Natural killer cell treated with Interleukin-12 subunit alpha and Interleukin-12 subunit beta and Interleukin-15 and Interleukin-18, amount 100 ng/mL, for 72 hours (primary cell): ENCODE results near the gene CLP1. TPM values are rescaled to one million over a fixed set of nuclear protein-coding genes. Genes with fewer than 3 reads are reported as not detected.
A peak's percentile ranks its signal among the peaks of the same experiment; 100 is the strongest.
"Not testable (repeated sequence)": the region's sequence is repeated elsewhere in the genome, so short reads cannot be mapped to it uniquely, and the experiment has no call there.

ENCODE experiments used
- ATAC-seq, 2 donors: fragments of 150-1000 bp; cut with Tn5 transposase in 1 of 2; sonication (Bioruptor Pico), chemical (Tn5 transposase) in 1 of 2; 2 replicates each; pipeline ENCODE4 v1.10.0; 2021
- DNase-seq: peaks from one replicate; pipeline ENCODE4 v3.0.0; 2022; ENCODE audit warnings: low spot score
- H3K27ac Mint-ChIP-seq, 2 donors: 1 replicate in 1 of 2; 2 replicates in 1 of 2; pipeline ENCODE4 v1.8.0; 2022; ENCODE audit warnings: mixed read lengths in 2 of 2, mild to moderate bottlenecking in 1 of 2, moderate library complexity in 1 of 2
- H3K27me3 Mint-ChIP-seq, 2 donors: 1 replicate in 1 of 2; 2 replicates in 1 of 2; pipeline ENCODE4 v1.8.0; 2022; ENCODE audit warnings: mixed read lengths in 2 of 2
- H3K36me3 Mint-ChIP-seq: one replicate; pipeline ENCODE4 v1.8.0; 2022; ENCODE audit warnings: mixed read lengths
- H3K4me1 Mint-ChIP-seq, 2 donors: 1 replicate in 1 of 2; 2 replicates in 1 of 2; pipeline ENCODE4 v1.8.0; 2022; ENCODE audit warnings: low read depth in 2 of 2, mixed read lengths in 2 of 2, mild to moderate bottlenecking in 1 of 2
- H3K4me3 Mint-ChIP-seq: one replicate; pipeline ENCODE4 v1.8.0; 2022; ENCODE audit warnings: mixed read lengths
- H3K9me3 Mint-ChIP-seq: 2 replicates; pipeline ENCODE4 v1.8.0; 2022; ENCODE audit warnings: mixed read lengths
- total RNA-seq, 2 donors: library from RNA; stranded (reverse); gene quantifications; one replicate each; pipeline ENCODE4 v1.2.3, GENCODE V29; 2022

Gene CLP1
- total RNA-seq, 2 donors from 2014 or later, result 16.5 to 23.0 TPM

DNA sequence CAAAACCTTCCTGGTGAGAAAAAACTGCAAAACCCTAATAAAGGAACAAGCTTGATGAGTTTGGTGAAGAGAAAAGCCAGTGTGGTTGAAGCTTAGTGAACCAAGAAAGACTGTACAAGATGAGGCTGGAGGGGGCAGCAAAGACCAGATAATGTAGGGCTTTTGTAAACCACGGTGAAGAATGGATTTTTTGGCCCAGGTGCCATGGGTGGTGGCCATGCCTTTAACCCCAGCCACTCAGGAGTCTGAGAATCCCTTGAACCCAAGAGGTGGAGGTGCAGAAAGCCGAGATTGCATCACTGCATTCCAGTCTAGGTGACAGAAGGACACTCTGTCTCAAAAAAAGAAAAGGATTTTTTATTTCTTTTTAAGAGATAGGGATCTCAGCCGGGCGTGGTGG is 5.3 kb downstream of the CLP1 start:
- Mint-ChIP-seq H3K9me3 (no peaks in the 10 kb centered on the region), H3K27me3 (no peaks in the 10 kb centered on the region), H3K27ac (no peak overlapping the region)

GRCh38 chr11:57663975-57664374 is 6.4 kb downstream of the CLP1 start:
- H3K27me3 Mint-ChIP-seq, result no peaks in the 10 kb centered on the region
- no peaks in the 10 kb centered on the region for H3K9me3 Mint-ChIP-seq
- peak overlapping the region in 1 of 2 donors; percentile 53 for H3K27ac Mint-ChIP-seq
- no peak overlapping the region for H3K4me3 Mint-ChIP-seq
- peaks cover 13% of the 10 kb centered on the region for H3K36me3 Mint-ChIP-seq
- ATAC-seq (no peak), DNase-seq (no peak)
- peaks cover 24 to 28% of the 10 kb centered on the region in 2 donors for H3K4me1 Mint-ChIP-seq

More for the DNA sequence above, 5.3 kb downstream of the CLP1 start:
- H3K36me3 Mint-ChIP-seq, result peaks cover 7% of the 10 kb centered on the region
- DNase-seq, result no peak
- peaks cover 26 to 30% of the 10 kb centered on the region in 2 donors for H3K4me1 Mint-ChIP-seq
- no peak overlapping the region for H3K4me3 Mint-ChIP-seq
- ATAC-seq, result no peak

DNA sequence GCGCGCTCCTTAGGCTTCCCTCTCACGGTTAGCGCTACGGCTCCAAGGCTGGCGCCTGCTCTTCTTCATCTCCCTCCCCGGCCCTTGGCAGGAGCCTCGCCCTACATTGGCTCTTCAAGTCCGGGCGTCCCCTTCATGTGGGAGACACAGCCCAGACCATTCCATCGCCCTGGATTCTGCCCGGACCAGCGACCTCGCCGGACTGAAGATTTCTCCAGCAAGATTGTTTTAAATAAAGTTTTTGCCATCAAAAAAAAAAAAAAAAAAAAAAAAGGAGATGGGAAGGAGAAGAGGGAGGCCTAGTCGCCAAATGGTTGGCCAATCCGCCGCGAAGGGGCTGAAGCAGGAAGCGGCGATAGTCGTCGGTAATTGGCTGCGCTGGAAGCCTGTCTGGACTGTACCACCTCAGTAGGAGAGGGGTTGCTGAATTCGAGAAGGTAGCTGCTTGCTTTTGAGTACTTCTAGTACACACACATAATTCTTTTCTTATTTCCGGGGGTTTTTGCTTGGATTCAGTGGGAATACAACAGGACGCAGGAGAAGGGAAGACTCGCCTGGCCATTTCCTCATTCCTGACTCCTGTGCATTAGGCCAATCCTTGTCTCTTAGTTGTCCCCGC is 9.7 kb downstream of the CLP1 start:
- DNase-seq, result peak; percentile 98
- peak overlapping the region; percentile 97 for H3K4me3 Mint-ChIP-seq
- no peaks in the 10 kb centered on the region for H3K27me3 Mint-ChIP-seq
- no peaks in the 10 kb centered on the region for H3K9me3 Mint-ChIP-seq
- peak; percentile 83 to 87 for ATAC-seq
- peaks cover 39 to 41% of the 10 kb centered on the region in 2 donors for H3K4me1 Mint-ChIP-seq
- peak overlapping the region; percentile 99 for H3K27ac Mint-ChIP-seq
- H3K36me3 Mint-ChIP-seq, result peaks cover 20% of the 10 kb centered on the region

DNA sequence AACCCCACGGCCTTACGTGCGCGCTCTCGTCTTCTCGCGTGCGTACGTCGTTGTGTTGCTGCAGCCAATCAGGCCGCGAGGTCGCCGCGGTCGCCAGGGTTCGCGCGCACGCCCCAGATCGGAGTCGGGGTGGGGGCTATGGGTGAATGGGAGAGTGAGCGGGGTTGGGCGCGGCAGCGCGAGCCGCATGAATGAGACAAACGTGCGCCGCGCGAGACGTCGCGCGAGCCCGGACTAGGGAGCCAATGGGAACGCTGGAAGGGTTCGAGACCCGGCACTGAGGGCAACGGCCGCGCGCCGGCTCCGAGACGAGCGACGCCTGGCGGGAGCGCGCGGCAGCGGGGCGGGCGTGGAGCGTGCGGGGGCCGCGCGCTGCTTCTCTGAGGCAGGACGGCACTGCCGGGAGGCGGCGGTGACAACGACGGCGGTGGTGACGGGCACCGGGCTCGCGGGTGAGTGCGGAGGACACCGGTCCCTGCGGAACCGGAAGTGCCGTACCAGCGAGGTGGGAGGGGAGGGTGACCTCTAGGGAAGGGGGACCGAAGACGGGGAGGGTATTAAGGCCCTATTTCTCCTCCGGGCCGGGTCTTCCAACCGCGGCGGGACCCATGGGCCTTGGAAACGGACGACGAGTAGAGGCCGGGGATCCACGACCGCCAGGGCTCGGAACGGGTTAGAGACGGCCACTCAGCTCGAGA is 10.3 kb downstream of the CLP1 start, which contains the start of gene ZDHHC5:
Gene ZDHHC5, plus strand, starts transcription at position 379 of the 698 bp plus-strand sequence. CDS start 4,977 bp downstream, outside the sequence.
- peak within 1 kb of the TSS; percentile 97 for H3K4me3 Mint-ChIP-seq
- ATAC-seq, result peak; percentile 93
- H3K27ac Mint-ChIP-seq, result peak within 1 kb of the TSS; percentile 99
- H3K9me3 Mint-ChIP-seq, result no peaks in the 10 kb centered on the region
- H3K27me3 Mint-ChIP-seq, result no peaks in the 10 kb centered on the region
- peaks cover 38% of the 10 kb centered on the region in 2 donors for H3K4me1 Mint-ChIP-seq
- peak; percentile 100 for DNase-seq
- peaks cover 19% of the 10 kb centered on the region for H3K36me3 Mint-ChIP-seq

- DNase-seq (no peak), ATAC-seq (peak; percentile 2 to 22)
- peaks cover 23% of the 10 kb centered on the region for H3K36me3 Mint-ChIP-seq
Measured at GRCh38 chr11:57668434-57668782, 10.8 kb downstream of the CLP1 start.

GRCh38 chr11:57674251-57674650 is 16.7 kb downstream of the CLP1 start:
- Mint-ChIP-seq H3K4me1 (peaks cover 43 to 45% of the 10 kb centered on the region in 2 donors), H3K4me3 (no peak overlapping the region), H3K36me3 (peaks cover 20% of the 10 kb centered on the region), H3K27ac (peak overlapping the region in 1 of 2 donors; percentile 8), H3K9me3 (no peaks in the 10 kb centered on the region), H3K27me3 (no peaks in the 10 kb centered on the region)
- ATAC-seq, result no peak
- no peak for DNase-seq

More at GRCh38 chr11:57668434-57668782, 10.8 kb downstream of the CLP1 start:
- H3K27me3 Mint-ChIP-seq, result no peaks in the 10 kb centered on the region
- H3K4me3 Mint-ChIP-seq, result peak overlapping the region; percentile 97
- peaks cover 42 to 43% of the 10 kb centered on the region in 2 donors for H3K4me1 Mint-ChIP-seq
- peak overlapping the region; percentile 99 for H3K27ac Mint-ChIP-seq
- H3K9me3 Mint-ChIP-seq, result no peaks in the 10 kb centered on the region

DNA sequence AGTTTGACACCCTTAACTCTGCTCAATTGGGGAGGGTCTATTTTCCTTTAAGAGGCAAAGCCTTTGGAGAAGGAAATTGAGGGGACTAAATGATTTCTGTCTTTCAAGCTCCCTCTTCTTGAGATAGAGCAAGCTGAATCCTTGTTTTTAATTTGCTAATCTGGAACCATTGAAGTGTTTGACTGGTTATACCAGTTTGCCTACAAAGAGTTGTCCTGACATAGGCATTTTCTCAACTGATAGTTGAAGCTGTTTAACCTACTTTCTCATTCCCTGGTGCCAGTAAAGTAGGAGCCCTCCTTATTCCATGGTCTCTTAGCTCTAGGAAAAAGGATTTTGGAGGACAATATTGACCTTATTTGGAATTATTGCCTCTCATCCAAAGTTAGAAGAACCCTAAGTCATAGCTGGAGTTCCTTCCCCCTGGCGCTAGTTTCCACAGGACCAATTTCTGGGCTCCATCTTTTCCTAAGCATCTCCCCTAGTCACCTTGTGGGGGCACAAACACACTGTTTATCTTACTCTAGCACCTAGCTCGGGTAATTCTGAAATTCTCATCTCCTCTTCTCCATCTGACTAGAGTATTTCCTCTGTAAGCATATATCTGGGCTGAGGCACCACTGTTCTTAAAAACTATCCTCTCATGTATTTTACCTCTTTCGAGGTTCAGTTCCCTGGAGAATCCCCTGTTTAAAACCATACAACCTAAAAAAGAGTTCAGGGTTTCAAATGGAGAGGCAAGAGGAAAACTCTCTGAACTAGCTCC is 17.8 kb downstream of the CLP1 start:
- ATAC-seq (no peak), DNase-seq (no peak)
- Mint-ChIP-seq H3K36me3 (peaks cover 20% of the 10 kb centered on the region), H3K9me3 (no peaks in the 10 kb centered on the region), H3K4me3 (no peak overlapping the region), H3K27ac (peak overlapping the region in 1 of 2 donors; percentile 35), H3K4me1 (peaks cover 36% of the 10 kb centered on the region in 2 donors), H3K27me3 (no peaks in the 10 kb centered on the region)

- no peak for DNase-seq
- Mint-ChIP-seq H3K4me1 (peaks cover 33 to 38% of the 10 kb centered on the region in 2 donors), H3K27me3 (no peaks in the 10 kb centered on the region), H3K27ac (no peak overlapping the region), H3K4me3 (no peak overlapping the region), H3K9me3 (no peaks in the 10 kb centered on the region), H3K36me3 (peaks cover 20% of the 10 kb centered on the region)
- ATAC-seq, result no peak
Measured at GRCh38 chr11:57679396-57679795, 21.8 kb downstream of the CLP1 start.

DNA sequence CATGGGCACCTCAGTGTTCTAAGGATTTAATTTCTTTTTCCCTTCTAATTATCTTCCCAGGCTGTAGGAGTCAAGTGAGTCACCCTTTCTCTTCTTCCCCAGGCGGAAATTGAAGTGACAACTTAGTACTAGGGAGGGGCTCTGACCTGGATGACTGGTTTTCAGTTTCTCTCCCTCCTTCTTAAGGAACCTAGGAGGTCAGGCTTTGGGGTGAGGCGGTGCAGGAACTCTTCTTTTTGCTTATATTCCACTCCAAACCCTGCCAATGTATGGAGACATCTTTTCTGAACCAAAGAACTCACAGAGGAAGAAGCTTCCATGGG is 23.0 kb downstream of the CLP1 start:
- H3K4me1 Mint-ChIP-seq, result peaks cover 31 to 32% of the 10 kb centered on the region in 2 donors

GRCh38 chr11:57681168-57681567 is 23.6 kb downstream of the CLP1 start:
- peak overlapping the region in 1 of 2 donors; percentile 37 for H3K27ac Mint-ChIP-seq
- no peaks in the 10 kb centered on the region for H3K27me3 Mint-ChIP-seq

More for the DNA sequence above, 23.0 kb downstream of the CLP1 start:
- Mint-ChIP-seq H3K4me3 (no peak overlapping the region), H3K27me3 (no peaks in the 10 kb centered on the region), H3K36me3 (peaks cover 20% of the 10 kb centered on the region), H3K9me3 (no peaks in the 10 kb centered on the region), H3K27ac (peak overlapping the region in 1 of 2 donors; percentile 37)
- no peak for DNase-seq
- ATAC-seq, result no peak

GRCh38 chr11:57690474-57690873 is 32.9 kb downstream of the CLP1 start:
- not testable (repeated sequence) for ATAC-seq, H3K27me3 Mint-ChIP-seq, H3K27ac Mint-ChIP-seq, H3K4me3 Mint-ChIP-seq, H3K9me3 Mint-ChIP-seq, DNase-seq
- H3K36me3 Mint-ChIP-seq, result peaks cover 31% of the 10 kb centered on the region
- H3K4me1 Mint-ChIP-seq, result peaks cover 0 to 14% of the 10 kb centered on the region in 2 donors

More at GRCh38 chr11:57681168-57681567, 23.6 kb downstream of the CLP1 start:
- DNase-seq (no peak), ATAC-seq (no peak)
- H3K4me3 Mint-ChIP-seq, result no peak overlapping the region
- H3K4me1 Mint-ChIP-seq, result peaks cover 26 to 27% of the 10 kb centered on the region in 2 donors
- H3K36me3 Mint-ChIP-seq, result peaks cover 20% of the 10 kb centered on the region
- H3K9me3 Mint-ChIP-seq, result no peaks in the 10 kb centered on the region

- H3K27ac Mint-ChIP-seq, result no peak overlapping the region
- no peaks in the 10 kb centered on the region for H3K27me3 Mint-ChIP-seq
- DNase-seq, result no peak
- H3K36me3 Mint-ChIP-seq, result peaks cover 29% of the 10 kb centered on the region
- no peaks in the 10 kb centered on the region for H3K9me3 Mint-ChIP-seq
- no peak overlapping the region for H3K4me3 Mint-ChIP-seq
- H3K4me1 Mint-ChIP-seq, result no peaks in the 10 kb centered on the region
- no peak for ATAC-seq
Measured at GRCh38 chr11:57698843-57699365, 41.3 kb downstream of the CLP1 start.

DNA sequence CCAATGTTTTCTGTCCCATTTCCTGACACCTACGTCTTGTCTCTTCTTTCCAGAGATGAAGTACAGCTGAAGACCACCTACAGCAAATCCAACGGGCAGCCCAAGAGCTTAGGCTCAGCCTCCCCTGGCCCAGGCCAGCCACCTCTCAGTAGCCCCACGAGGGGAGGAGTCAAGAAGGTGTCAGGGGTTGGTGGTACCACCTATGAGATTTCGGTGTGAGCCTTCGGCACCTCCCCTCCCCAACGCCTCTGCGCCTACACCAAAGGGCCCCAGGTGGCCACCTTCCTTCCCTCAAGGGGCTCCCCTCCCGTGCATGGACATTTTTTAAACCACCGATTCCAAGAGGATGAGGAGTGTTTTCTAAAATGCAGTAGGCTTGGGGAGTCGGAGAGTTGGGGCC is 42.3 kb downstream of the CLP1 start:
- Mint-ChIP-seq H3K9me3 (no peaks in the 10 kb centered on the region), H3K4me1 (no peaks in the 10 kb centered on the region), H3K27ac (no peak overlapping the region), H3K4me3 (no peak overlapping the region), H3K36me3 (peaks cover 38% of the 10 kb centered on the region), H3K27me3 (no peaks in the 10 kb centered on the region)
- DNase-seq, result no peak
- no peak for ATAC-seq
